Umbilical cord (tissue), 2 donors: Measurements from ENCODE around the gene KLHL25. TPM values are rescaled to one million over a fixed set of nuclear protein-coding genes. Genes with fewer than 3 reads are reported as not detected.

Source experiments
- DNase-seq: peaks from one replicate; pipeline ENCODE4 v3.0.0-alpha.2; 2015; ENCODE audit warnings: low spot score
- total RNA-seq: library from RNA; depleted of rRNA; stranded (reverse); fragments of >200 nt; gene quantifications from one replicate; pipeline ENCODE4 v1.2.3, GENCODE V29; 2014; ENCODE audit warnings: low replicate concordance; ENCODE audit not compliant: insufficient read depth

KLHL25 gene
- total RNA-seq, 1 donor from 2014 or later: 11.1 TPM

DNA sequence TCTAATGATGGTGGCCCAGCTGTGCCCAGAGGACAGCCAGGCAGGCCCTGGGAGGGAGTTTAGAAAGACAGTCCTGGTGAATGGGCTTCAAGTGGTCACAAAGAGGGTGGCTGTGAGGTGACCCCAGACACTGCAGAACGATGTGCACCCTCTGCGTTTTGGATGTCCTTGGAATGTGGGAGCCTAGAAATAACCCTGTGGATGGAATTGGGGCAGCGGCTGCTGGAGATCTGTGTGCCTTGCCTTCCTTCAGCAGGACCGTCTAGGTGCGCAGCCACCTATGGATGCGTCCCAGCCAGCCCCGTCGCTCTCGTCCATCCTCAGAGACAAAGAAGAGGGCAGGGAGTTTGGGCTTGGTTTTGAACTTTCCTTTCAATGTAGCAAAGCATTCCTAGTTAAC lies 46.5 kb downstream of the KLHL25 start:
- DNase-seq: no peak

DNA sequence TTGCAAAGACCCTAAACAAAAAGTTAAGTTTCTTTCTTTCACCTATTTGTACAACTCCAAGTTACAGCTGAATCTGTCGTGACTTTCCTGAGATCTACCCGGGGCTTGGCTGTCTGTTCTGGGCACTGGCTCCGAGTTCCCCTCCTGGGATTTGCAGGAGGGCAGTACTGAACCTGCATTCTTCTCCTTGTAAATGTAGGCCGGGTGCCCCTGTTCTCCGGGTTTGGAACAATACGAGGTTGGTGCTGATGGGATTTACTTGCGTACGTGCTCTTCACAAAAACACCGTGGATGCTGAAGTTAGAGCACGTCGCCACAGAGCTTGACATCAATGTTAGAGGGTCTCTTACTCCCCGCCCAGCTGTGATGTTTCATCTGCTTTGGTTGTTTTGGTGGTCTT lies 48.1 kb downstream of the KLHL25 start:
- no peak for DNase-seq

DNA sequence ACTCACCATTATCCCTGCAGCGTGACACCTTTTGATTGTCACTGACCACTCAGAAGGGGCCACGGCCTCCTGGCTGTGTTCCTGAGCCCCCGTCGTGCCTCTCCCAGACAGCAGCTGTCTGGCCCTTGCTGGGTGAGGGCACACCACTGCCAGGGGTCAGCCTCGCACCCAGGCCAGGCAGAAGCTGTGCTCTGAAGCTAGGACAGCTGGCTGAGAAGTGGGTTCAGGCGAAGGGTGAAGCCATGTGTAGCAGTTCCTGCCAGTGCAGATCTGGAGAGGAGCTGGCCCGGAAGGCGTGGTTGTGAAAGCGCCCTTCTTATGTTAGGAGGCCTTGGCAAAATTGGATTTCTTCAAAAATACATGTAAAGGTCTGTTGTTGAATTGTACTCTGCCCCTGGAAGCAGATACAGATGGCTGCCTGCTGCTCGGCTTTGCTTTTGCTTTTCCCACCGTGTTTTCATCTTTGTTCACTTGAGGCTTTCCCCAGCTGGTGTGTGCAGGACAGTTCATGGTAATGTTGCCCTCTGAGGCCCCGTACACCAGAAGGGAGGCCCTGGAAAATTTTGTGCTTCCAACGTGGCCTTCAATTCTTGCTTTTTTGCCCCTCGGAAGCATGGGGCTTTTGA lies 49.1 kb downstream of the KLHL25 start:
- DNase-seq: no peak

DNA sequence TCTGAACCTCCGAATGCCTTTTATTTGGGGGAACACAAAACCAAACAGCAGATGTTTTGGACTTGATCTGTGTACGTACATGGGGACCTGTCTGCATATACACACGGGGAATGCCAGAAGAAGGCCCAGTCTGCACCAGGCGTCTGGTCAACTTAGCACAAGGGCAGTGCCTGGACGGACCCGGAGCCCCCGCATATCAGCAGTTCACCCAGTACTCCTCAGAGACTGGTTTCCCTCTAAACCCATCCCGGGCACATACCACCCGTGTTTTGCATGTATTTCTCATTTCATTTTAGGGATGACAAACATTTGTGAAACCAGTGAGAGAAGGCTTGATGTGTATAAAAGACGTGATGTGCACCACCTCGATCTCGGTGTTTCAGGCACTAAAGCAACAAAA lies 49.7 kb downstream of the KLHL25 start:
- DNase-seq: no peak

DNA sequence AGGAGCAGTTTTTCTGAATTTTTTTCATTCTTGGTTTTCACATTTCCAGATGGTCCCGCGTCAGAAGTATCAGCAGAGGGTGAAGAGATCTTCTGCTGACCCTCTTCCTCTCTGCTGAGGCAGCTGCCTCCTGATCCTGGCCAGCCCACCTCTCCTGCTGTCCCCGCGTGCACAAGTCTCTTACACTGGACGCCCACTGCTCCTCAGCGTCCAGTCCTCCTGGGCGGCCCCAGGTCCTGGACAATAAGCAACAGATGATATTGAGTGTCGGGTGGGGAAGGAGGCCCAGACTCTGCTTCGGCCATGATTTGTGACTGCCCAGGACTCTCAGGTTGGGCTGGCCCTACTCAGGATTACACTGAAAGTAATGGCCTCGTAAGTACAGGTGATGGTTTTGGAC lies 50.1 kb downstream of the KLHL25 start:
- no peak for DNase-seq

DNA sequence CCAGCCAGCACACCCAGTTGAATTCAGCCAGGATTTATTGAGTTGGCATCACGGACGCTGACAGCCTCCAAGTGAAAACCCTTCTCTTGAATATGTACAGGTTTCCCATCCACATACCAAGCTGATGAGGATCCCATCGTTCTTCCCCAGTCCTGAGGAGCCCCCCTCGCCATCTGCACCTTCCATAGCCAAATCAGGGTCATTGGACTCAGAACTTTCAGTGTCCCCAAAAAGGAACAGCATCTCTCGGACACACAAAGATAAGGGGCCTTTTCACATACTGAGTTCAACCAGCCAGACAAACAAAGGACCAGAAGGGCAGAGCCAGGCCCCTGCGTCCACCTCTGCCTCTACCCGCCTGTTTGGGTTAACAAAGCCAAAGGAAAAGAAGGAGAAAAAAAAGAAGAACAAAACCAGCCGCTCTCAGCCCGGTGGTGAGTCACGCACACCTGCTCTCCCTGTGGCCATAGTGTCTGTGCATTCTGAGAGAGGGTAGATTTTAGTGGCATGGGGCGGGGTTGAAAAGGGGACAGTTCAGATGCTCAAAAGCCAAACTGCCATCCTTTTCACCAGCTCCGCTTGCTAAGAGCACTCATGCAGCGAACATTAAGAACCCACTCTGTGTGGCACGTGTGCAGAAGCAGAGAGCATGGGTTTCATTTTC lies 51.2 kb downstream of the KLHL25 start:
- no peak for DNase-seq

DNA sequence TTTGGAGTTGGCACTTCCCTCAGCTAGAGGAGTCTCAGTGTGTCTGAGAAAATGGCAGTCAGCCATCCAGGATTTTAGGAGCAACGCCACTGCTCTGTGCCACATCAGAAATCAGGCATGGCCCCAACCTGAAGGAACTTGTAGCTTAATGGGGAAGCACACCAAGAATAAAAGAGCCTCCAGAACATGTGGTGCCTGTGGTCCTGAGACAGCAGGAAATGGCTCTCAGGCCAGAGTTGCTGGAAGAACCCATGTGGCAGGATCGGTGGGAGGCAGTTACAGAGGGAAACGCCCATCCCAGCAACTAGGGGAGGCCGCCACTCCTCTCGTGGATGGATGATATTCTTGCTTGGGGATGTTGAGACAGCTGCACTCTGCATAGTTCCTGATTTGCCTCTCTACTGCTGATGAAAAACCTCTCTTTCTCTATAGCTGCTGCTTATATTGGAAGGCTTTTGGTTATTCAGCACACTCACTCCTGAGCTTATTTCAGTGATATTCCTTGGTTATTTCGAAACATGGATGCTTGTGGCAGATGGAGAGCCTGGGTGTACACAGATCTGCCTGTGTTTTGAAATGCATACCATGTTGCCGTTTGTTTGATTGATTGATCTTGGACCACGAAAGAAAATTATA lies 52.4 kb downstream of the KLHL25 start:
- peak; percentile 43 for DNase-seq

DNA sequence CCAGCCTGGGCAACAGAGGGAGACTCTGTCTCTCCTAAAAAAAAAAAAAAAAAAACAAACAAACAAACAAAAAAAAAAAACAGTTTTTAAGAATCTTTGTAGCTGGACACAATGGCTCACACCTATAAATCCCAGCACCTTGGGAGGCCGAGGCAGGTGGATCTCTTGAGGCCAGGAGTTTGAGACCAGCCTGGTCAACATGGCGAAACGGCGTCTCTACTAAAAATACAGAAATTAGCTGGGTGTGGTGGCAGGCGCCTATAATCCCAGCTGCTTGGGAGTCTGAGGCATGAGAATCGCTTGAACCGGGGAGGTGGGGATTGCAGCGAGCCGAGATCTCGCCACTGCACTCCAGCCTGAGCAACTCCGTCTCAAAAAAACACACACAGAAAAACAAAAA lies 53.1 kb downstream of the KLHL25 start:
- no peak for DNase-seq

DNA sequence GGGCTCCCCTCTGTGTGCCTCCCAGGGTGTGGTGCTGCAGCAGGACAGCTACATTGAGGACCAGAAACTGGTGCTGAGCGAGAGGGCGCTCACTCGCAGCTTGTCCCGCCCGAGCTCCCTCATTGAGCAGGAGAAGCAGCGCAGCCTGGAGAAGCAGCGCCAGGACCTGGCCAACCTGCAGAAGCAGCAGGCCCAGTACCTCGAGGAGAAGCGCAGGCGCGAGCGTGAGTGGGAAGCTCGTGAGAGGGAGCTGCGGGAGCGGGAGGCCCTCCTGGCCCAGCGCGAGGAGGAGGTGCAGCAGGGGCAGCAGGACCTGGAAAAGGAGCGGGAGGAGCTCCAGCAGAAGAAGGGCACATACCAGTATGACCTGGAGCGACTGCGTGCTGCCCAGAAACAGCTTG lies 53.7 kb downstream of the KLHL25 start:
- no peak for DNase-seq

DNA sequence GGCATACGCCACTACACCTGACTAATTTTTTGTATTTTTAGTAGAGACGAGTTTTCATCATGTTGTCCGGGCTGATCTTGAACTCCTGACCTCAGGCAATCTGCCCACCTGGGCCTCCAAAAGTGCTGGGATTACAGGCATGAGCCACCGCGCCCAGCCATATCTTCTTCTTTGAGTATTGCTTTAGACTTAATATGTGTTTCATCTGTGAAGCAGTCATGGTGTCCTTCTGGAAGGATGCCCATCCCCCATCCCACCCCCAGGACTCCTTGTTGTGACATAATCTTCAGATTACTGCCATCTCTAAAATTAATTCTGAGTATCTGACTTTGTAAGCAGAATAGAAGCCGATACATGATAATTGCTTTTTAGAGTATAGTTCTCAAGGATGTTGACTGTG lies 57.7 kb downstream of the KLHL25 start:
- DNase-seq: no peak

DNA sequence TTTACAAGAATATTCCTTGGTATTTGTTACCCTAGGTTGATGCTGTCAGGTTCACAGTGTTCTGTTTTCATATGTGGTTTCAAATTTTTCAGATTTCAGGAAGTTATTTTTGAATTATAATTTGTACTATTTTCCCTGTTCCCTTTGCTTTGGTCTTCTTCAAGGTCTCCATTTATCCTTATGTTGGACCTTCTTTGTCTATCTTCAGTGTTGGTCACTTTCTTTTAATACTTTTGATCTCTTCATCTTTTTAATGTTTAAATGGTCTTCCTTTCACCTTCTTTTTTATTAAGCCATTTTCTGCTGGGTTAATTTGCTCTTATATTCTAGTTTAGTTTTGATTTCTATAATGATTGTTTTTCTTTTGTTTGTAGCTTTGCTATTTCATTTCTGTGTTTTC lies 61.3 kb downstream of the KLHL25 start:
- no peak for DNase-seq

DNA sequence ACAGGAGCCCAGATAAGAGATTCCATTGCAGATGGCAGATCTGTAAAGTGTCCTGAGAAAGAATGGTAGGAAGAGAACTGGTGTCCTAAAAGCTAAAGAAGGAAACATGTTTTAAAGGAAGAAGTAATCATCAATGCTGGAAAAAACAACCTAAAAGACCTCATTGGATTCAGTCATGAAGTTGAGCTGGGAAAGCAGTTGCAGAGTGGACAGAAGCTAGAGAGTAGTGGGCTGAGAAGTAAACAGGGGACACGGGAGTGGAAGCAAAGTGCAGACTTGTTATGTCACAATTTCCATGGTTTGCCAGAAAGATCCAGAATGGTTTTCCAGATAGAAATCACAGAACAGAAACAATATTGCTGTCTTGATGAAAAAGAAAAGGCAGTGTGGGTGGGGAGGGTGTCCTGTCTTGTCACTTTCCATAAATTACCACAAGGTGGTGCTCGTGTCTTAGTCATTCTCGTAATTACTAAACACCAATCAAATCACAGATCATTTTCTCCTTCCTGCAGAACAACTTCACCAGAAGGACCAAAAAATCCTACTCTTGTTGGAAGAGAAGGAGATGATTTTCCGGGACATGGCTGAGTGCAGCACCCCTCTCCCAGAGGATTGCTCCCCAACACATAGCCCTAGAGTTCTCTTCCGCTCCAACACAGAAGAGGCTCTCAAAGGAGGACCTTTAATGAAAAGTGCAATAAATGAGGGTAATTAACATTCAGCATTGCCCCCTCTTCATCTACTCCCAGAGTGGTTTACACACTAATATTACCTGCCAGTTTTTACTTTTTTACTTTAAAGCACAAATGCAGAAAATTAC lies 64.5 kb downstream of the KLHL25 start:
- peak; percentile 57 for DNase-seq

DNA sequence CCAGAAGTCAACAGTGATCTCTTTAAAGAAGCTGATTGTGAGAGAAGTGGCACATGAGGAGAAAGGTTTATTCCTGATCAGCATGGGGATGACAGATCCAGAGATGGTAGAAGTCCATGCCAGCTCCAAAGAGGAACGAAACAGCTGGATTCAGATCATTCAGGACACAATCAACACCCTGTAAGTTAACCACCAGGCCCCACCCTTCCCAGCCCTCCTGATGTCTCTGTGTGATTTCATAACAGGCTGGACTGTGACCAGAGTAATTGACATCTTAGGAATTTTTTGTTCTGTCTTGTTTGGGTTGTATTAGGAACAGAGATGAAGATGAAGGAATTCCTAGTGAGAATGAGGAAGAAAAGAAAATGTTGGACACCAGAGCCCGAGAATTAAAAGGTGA lies 67.7 kb downstream of the KLHL25 start:
- DNase-seq: no peak

DNA sequence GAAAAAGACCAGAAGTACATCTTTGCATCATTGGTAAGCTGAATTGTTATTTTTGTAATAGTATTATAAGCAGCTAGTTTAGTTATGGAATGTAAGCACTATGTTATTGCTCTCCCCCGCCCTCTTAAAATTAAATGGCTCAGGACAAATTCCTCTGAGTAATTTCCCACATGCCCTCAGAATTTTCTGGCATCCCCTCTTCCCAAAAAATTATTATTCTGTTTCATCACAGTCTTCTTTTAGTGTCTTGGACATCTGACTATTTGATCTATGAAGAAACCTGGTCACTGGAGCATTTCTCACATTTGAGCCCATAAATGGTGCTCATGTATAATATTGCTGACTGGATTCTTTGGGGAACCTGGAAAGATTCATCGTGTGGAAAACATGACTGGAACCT lies 68.3 kb downstream of the KLHL25 start:
- no peak for DNase-seq

DNA sequence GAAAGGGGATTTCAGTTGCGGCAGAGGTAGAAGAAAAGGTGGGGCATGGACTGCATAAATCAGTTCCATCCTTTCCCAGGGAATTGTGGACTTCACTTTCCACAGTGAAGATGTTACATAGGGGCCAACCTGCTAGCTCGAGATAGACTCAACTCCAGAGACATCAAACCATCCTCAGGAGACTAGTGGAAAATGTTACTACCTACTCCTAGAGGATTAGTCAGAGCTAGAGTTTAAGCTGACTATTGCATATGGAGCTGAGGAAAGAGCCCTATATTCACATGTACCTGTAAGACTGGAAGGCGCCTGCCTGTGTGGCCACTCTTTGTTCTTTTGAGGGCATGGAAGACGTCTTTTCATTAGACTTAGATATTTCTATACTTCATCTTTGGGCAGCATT lies 69.2 kb downstream of the KLHL25 start:
- no peak for DNase-seq

DNA sequence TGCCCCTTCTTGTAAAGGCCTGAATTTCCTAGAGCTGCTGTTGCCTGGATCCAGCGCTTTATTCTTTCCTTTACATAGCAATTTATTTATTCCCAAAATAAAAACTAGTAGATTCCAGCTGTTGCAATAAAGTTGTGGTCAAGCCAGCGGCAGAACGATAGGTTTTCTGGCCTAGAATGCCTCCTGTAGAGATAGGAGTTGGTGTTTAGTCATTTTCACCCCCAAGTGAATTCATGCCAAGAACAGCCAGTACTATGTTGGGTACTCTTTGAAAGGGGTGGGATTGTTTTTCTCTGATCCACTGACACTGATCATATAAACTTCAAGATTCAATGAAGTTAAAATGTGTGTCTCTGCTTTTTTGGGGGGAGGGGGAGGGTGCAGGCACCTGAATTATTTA lies 69.7 kb downstream of the KLHL25 start:
- no peak for DNase-seq

DNA sequence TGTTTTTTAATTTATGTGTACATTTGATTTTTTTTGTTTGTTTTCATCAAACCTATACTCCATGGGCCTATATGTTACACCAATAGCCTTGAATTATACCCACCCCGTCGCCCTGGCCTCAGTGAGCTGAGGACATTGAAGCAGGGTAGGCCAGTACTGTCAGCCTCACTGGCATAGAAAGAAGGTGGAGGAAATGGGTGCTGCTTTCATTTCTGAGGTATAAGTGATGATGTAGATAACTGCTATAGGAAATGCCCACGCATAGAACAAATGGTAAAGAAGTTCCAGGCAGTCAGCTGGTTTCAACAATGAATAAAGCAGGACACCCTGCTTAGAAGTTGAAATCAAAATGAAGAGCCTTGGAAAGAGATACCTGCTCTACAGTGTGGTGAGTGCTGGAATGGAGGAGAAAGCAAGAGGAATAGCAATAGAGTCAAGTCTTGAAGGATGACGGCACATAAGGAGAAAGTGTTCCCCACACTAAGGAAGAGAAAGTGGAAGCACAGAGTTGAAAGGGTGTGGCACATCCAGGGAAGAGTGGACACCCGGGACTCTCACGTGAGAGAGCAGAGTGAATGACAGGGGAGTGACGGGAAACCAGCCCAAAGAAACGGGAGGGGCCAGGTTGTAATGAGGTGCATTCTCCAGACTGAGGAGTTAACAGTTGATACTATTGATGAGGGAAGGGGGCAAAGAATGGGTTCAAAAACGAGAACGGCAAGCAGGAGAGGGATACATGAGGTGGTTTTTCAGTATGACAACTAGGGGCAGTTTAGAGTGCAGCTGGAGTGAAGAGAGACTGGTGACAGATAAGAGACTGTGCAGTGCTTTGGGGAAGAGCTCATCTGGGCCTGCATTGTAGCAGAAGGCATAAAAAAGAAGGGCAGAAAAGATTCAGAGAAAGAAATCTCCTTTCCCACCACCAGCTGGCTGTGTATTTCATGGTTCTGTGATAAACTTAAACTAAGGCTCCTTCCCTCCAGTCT lies 70.5 kb downstream of the KLHL25 start:
- DNase-seq: peak; percentile 47

DNA sequence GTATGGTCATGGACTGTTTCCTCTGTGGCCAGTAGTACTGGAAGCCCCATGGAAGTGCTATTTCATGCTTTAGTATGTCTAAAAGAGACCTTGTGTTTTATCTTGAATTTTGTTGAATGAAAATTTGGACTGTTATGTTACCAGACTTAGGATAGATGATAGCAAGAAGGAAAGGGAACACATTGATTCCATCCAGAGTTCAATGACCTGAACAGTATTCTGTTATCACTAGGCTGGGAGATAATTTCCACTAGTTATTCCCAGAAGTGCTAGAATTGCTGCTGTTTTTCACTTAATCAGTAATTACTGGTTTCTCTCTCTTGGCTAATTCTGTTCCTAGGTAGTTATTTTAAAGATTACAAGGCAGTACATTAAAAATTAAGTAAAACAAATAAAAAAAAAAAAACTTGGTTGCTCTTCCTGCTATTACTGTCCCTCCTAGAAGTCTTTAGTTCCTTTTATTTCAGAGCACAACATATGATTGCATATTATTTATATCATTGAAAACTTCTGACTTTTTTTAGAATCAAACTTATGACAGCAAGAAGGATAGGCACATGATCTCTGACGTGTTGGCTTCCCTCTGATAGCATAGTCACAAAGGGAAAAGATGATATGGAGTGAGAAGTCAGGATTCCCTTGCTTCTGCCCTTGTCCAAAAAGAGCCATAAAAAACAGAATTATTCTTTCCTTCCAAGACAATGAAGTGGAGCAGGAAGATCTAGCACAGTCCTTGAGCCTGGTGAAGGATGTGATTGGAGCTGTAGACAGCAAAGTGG lies 72.2 kb downstream of the KLHL25 start:
- no peak for DNase-seq

DNA sequence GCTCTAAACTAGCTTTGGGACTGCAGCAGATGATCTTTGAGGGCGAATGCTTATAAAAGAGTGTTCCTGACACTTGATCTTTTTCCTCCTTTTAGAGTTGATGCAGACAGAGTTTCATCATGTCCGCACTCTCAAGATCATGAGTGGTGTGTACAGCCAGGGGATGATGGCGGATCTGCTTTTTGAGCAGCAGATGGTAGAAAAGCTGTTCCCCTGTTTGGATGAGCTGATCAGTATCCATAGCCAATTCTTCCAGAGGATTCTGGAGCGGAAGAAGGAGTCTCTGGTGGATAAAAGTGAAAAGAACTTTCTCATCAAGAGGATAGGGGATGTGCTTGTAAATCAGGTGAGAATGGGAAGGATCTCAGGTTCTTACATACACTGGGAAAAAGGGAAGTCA lies 75.7 kb downstream of the KLHL25 start:
- no peak for DNase-seq

DNA sequence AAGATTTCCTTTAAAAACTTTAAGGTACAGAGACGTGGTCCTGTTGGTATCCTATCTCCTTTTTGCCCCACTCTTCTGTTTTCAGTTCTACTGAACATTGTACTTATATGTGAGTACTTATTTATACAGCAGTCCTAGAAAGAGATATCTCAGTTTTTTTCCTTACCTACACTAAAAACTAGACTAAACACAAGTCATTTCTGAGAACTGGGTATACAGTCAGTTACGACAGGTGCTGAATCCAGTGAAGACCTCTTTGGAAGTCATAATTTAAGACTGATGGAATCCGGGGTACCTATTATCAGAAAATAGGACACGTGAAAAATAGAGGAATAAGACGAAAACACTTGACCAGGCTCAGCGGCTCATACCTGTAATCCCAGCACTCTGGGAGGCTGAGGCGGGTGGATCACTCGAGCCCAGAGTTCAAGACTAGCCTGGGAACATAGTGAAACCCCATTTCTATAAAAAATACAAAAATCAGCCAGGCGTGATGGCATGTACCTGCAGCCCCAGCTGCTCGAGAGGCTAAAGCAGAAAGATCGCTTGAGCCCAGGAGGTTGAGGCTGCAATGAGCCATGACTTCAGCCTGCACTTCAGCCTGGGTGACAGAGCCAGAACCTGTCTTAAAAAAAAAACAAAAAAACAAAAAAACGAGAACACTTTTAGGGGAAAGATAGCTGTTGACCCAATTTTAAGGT lies 76.3 kb downstream of the KLHL25 start:
- DNase-seq: no peak
